NCI-H146 treated with DMSO at 0.1 percent for 48 hours (cell line): Measurements from ENCODE around the gene LURAP1L.
"Not testable (repeated sequence)": the region's sequence is repeated elsewhere in the genome, so short reads cannot be mapped to it uniquely, and the experiment has no call there.

ENCODE experiments used
- DNase-seq: peaks from one replicate; lab custom pipeline; 2025; ENCODE audit not compliant: unreplicated experiment; lab: John Stamatoyannopoulos, UW

LURAP1L gene

GRCh38 chr9:12856603-12857002 lies 81.8 kb downstream of the LURAP1L start:
- no peak for DNase-seq

- no peak for DNase-seq
Observed at GRCh38 chr9:12859704-12860251, 85.0 kb downstream of the LURAP1L start.

GRCh38 chr9:12860998-12861397 lies 86.2 kb downstream of the LURAP1L start:
- DNase-seq = no peak

GRCh38 chr9:12862611-12863410 lies 88.0 kb downstream of the LURAP1L start:
- no peak for DNase-seq

GRCh38 chr9:12863618-12864017 lies 88.8 kb downstream of the LURAP1L start:
- DNase-seq = no peak

GRCh38 chr9:12865380-12865779 lies 90.6 kb downstream of the LURAP1L start:
- not testable (repeated sequence) for DNase-seq
